KMS-11 (cell line): ENCODE measurements around the gene CA9.

ENCODE experiments used
- H2AFZ ChIP-seq: fragments of 200-600 bp; sonication (generic); 2 replicates; pipeline ENCODE4 v1.6.1; 2016; ENCODE audit warnings: antibody characterized with exemption, mixed run types, low read depth
- H3K27ac ChIP-seq: fragments of 200-600 bp; sonication (generic); 2 replicates; pipeline ENCODE4 v1.6.1; 2016; ENCODE audit warnings: mild to moderate bottlenecking, mixed run types
- H3K27me3 ChIP-seq: fragments of 200-600 bp; sonication (generic); 2 replicates; pipeline ENCODE4 v1.6.1; 2017; ENCODE audit warnings: mild to moderate bottlenecking, low read depth, mixed run types, moderate library complexity; ENCODE audit not compliant: insufficient read depth
- H3K36me3 ChIP-seq: fragments of 200-600 bp; sonication (generic); 2 replicates; pipeline ENCODE4 v1.6.1; 2017; ENCODE audit warnings: mild to moderate bottlenecking, mixed run types; ENCODE audit not compliant: insufficient read depth
- H3K4me1 ChIP-seq: fragments of 200-600 bp; sonication (generic); 2 replicates; pipeline ENCODE4 v1.6.1; 2016; ENCODE audit warnings: mild to moderate bottlenecking, low read depth, mixed run types; ENCODE audit not compliant: poor library complexity, severe bottlenecking
- H3K4me2 ChIP-seq: fragments of 200-600 bp; sonication (generic); 2 replicates; pipeline ENCODE4 v1.7.0; 2016; ENCODE audit warnings: mild to moderate bottlenecking, mixed run types
- H3K4me3 ChIP-seq: fragments of 200-600 bp; sonication (generic); IDR thresholded peaks from 2 replicates; pipeline ENCODE4 v1.6.1; 2017; ENCODE audit warnings: low read depth, low read length, mixed read lengths; ENCODE audit not compliant: insufficient read depth
- H3K79me2 ChIP-seq: fragments of 200-600 bp; sonication (generic); 2 replicates; pipeline ENCODE4 v1.6.1; 2016; ENCODE audit warnings: low read depth, mixed run types; ENCODE audit not compliant: insufficient read depth
- H3K9ac ChIP-seq: fragments of 200-600 bp; sonication (generic); 2 replicates; pipeline ENCODE4 v1.6.1; 2016; ENCODE audit warnings: mild to moderate bottlenecking, mixed run types
- H4K20me1 ChIP-seq: fragments of 200-600 bp; sonication (generic); 2 replicates; pipeline ENCODE4 v1.6.1; 2016; ENCODE audit warnings: mild to moderate bottlenecking, mixed run types; ENCODE audit not compliant: insufficient read depth
- CTCF ChIP-seq: fragments of 200-600 bp; sonication (generic); conservative IDR thresholded peaks from 2 replicates; pipeline ENCODE4 v1.6.1; 2017; ENCODE audit warnings: low read depth, mild to moderate bottlenecking, antibody characterized with exemption, low read length, moderate library complexity, mixed read lengths

The CA9 gene

GRCh38 chr9:35682051-35682450 is 8.3 kb downstream of the CA9 start:
- no peak overlapping the region for H3K4me3 ChIP-seq
- no peak overlapping the region for H3K27ac ChIP-seq
- H4K20me1 ChIP-seq = no peaks in the 10 kb centered on the region
- no peak overlapping the region for H3K9ac ChIP-seq
- H3K27me3 ChIP-seq = no peaks in the 10 kb centered on the region
- no peaks in the 10 kb centered on the region for H3K4me1 ChIP-seq
- no peak for TF ChIP-seq CTCF
- no peaks in the 10 kb centered on the region for H3K79me2 ChIP-seq
- no peaks in the 10 kb centered on the region for H3K36me3 ChIP-seq
- H3K4me2 ChIP-seq = no peak overlapping the region
- H2AFZ ChIP-seq = no peak overlapping the region

- Histone ChIP-seq H3K4me2 (no peak overlapping the region), H4K20me1 (no peaks in the 10 kb centered on the region), H2AFZ (no peak overlapping the region), H3K9ac (no peak overlapping the region), H3K4me3 (no peak overlapping the region), H3K27ac (no peak overlapping the region), H3K36me3 (no peaks in the 10 kb centered on the region), H3K27me3 (no peaks in the 10 kb centered on the region), H3K4me1 (no peaks in the 10 kb centered on the region), H3K79me2 (no peaks in the 10 kb centered on the region)
- no peak for TF ChIP-seq CTCF
These were observed 9.0 kb downstream of the CA9 start for GRCh38 chr9:35682520-35683315.

GRCh38 chr9:35683323-35683722 is 9.6 kb downstream of the CA9 start:
- no peaks in the 10 kb centered on the region for H3K79me2 ChIP-seq
- H3K36me3 ChIP-seq = no peaks in the 10 kb centered on the region
- no peak overlapping the region for H2AFZ ChIP-seq
- H3K27ac ChIP-seq = no peak overlapping the region
- H3K4me2 ChIP-seq = no peak overlapping the region
- TF ChIP-seq CTCF = no peak
- H3K9ac ChIP-seq = no peak overlapping the region
- H3K27me3 ChIP-seq = no peaks in the 10 kb centered on the region
- H3K4me1 ChIP-seq = no peaks in the 10 kb centered on the region
- H3K4me3 ChIP-seq = no peak overlapping the region
- no peaks in the 10 kb centered on the region for H4K20me1 ChIP-seq

- no peaks in the 10 kb centered on the region for H3K4me1 ChIP-seq
- H3K9ac ChIP-seq = no peak overlapping the region
- no peaks in the 10 kb centered on the region for H3K27me3 ChIP-seq
- H3K4me2 ChIP-seq = no peak overlapping the region
- no peaks in the 10 kb centered on the region for H3K79me2 ChIP-seq
- H3K27ac ChIP-seq = no peak overlapping the region
- no peak overlapping the region for H2AFZ ChIP-seq
- H4K20me1 ChIP-seq = no peaks in the 10 kb centered on the region
- no peaks in the 10 kb centered on the region for H3K36me3 ChIP-seq
- H3K4me3 ChIP-seq = no peak overlapping the region
- no peak for TF ChIP-seq CTCF
These were observed 11.2 kb downstream of the CA9 start for GRCh38 chr9:35684921-35685320.
